Measurements from ENCODE around the gene SEC22A.

The SEC22A gene

DNA sequence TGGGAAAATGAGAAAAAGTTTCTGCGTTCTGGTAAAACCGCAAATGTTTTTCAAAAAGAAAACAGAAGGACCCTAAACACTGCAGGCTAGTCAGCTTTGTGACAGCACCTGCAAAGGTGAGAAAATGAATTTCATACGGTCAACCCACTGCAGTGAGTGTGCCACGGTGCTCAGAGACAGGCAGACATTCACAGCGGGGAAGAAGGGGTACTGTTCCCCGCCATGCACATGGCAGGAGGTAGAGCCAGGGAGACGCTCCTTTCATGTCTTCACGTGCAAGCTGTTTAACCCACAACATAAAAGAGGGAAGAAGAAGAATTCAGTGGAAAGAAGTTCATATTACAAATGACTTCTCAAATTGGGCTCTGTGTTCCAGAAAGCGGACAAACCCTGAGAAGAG is 109.5 kb downstream of the SEC22A start:
- no peak for DNase-seq

DNA sequence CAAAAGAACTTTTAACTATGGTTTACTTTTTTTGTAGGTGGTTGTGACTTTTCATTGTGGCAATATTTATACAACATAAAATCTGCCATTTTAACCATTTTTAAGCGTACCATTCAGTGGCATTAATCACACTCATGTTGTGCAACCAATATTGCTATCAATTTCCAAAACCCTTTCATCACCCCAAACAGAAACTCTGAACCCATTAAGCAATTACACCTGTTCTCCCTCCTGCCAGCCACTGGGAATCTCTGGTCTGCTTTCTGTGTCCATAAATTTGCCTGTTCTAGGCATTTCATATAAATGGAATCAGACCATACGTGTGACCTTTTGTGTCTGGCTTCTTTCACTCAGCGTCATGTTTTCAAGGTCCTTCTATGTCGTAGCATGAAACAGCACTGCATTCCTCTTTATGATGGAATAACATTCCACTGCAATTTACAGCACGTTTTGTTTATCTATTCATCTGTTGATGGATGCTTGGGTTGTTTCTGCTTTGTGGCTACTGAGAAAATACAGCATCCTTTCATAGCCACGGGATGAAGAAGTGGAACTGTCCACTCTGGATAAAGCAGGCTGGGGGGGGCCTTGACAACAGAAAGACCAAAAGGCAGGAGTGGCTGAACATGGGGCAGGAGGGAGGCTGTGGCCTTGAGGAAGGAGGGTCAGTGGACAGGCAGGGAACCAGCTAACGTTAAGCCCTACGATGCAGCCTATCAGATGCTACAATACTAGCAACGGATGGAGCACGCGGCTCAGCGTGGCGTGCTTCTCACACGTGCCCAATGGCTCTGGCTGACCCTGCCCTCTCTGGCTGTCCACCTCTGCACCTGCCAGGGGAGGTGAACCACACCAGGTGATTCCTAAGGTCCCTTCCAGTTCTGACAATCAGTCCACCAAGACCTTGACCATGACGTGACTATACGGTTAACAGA is 110.9 kb downstream of the SEC22A start:
- DNase-seq: no peak

DNA sequence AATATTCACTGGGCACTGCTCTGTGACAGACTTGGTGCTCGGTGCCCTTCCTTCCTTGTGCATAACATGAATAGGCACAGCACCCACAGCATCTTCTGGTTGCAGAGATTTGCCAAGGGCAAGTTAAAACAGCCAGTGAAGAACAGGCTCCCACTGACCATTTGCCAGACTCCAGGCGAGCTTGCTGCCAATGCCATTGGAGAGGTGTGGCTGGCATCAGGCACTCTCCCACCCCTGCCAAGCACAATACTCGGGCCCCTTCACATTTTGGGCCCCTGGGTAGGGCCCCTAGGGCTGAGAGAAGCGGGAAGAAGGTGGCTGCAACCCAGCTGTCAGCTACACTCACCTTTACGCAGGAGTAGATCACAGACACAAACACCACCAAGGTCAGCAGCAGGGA is 112.1 kb downstream of the SEC22A start:
- no peak for DNase-seq

DNA sequence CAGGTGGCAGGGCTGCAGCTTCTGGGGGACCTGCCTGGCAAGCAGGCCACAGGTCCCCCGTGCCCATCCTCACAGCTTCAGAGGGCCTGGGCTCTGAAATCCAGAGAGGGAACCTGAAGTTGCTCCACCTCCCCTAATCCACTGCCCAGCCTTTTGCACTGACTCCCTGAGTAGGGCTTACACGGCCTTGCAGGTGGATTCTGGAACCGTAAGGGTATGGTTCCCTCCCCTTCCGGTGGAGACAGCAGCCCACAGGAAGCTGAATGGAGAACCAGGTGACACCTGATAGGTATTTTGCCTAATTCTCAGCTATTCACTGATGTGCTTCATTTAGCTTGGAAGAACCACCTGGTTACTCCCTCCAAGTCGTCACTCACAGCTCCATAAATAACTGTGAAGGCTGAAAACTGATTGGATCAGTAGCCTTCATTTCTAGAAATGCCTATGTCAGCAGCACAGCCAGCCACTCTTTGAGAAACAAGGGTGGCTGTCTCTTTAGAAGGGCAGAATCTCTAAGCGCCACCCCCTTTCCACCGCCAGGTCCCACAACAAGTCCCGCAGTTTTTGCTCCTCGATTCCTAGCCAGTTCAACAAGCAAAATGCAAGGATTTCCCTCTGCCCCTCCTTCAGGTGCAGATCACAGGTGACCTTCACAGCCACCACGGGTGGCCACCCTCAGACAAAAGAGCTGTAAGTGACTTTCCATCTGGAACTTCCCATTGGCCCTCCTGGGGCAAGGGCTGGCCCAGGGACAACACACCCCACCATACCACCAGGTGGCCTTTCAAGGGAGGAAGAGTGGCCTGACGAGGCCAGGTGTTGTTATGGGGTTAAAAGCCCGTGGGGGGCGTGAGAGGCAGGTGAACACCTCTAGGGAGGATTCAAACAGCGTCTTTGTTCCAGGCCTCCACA is 112.9 kb downstream of the SEC22A start:
- DNase-seq: no peak

DNA sequence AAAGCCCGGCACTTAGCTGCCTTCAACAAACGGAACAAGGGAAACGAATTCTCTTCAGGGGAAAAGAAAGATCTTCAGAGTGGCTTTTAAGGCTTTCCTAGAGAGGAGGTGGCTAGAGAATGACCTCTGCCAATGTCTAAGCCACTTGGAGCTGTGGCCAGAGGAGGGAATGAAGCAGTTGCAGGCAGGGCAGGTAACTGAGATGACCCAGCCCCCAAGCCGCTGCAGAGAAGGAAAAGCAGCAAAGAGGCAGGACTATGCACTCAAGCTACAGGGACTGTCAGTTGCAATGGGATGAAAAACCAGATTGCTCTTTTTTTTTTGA is 113.5 kb downstream of the SEC22A start:
- DNase-seq: no peak

DNA sequence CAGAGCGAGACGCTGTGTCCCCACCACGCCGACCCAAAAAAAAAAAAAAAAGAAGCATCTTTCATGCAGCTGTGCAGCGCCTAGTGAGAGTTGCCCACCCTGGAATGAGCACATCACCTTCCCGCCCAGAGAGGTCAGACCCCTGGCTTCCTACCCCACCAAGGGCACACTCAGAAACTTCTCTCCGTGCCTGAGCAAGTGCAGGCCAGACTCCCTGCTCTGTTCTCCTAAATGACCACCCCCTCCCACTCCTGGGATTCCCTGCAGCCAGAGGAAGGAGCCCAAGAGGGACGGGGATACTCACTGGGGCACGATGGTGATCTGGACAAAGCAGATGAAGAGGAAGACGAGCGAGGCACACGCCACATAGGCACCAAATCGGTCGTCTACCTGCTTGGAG is 116.0 kb downstream of the SEC22A start:
- DNase-seq: no peak

DNA sequence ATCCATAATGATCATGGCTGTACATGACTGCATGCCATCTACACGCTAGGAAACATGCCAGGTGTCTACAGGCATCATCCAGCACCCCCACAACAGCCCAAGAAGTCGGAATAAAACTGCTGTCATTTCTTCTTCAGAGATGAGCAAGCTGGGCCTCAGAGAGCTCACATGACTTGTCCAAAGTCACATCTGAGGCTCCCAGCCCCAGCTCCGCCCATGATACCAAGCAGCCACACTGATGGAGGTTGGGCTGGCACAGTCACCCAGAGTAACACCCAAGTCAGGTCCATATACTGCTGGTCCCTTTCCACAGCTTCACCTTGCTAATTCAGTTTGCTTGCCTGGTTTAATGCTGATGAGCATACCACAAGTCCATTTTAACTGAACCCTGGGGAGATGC is 116.6 kb downstream of the SEC22A start:
- DNase-seq: no peak

DNA sequence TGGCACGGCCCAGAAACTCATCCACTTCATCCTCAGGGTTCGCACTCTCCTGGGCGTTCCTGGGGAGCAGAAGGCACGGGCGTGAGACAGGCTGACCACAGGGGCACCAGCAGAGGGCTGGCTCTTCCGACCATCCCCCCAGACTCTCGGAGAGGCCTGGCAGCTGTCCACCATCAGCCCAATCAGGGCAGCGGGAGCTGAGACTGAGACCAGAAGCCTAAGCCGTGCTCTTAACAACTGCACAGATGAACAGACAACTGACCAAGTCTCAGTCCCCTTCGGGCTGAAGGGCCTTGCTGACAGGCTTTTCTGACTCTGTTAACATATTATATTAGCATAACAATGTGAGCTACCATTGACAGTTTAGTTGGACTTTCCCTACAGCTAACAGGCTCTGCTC is 118.0 kb downstream of the SEC22A start:
- DNase-seq: no peak

DNA sequence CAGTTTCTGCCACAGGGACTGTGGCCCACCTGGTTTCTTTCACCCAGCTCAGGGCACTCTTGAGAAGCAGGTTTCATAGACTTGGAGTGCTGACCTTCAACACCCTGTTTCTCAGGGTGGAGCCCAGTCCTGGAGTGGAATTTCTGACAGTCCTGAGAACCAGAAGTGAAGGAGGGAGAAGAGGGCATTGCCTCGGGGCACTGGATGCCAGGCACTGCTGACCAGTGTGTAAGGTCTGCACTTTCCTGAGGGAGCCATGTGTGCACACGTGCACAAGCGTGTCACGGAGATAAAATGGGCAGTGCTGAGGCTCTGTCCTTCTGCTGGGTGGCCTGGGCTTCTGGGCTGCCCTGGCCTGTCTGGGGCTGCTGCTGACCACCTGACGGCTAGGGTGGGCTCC is 118.5 kb downstream of the SEC22A start:
- no peak for DNase-seq

DNA sequence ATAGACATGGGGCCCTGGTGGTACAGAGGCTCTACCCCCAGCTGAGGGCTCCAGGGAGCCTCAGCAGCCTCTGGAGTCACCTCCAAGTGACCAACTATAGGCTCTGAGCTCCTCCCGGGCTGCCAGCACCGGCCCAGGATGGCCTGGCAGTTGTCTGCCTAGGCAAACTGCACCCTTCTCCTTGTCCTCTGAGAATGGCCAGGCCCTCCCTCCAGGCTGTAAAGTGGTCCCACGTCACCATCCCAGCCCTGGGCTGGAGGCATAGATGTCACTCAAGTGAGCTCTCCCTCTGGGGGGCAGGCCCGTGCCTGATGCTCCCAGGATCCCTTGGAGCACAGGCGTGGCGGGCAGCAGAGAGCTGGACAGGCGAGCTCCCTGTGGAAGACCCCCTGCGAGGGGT is 120.1 kb downstream of the SEC22A start:
- DNase-seq: no peak

DNA sequence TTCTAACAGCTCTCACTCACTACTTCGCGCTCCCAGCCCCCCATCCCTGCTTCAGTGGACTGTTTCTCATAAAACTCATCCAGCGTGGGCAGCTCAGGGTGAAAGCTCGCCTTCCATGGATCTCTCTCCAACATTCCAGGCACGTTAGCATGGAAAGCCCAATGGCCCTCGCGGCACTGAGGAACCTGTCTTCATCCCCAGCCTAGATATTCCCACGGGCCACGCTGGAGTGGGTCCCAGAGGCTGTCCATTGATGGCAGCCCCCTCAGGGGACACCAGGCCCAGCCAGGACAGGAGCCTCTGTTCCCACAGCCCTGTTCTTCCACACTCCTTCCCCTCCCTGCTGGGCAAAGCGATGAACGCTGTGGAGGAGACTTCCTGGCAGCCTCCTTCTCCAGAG is 121.1 kb downstream of the SEC22A start:
- no peak for DNase-seq

Measured in inflammatory macrophage treated with lipopolysaccharide for 4 hours (primary cell).